GM15510 (cell line): ENCODE results near the gene SYNJ2.

Experiments
- POLR2A ChIP-seq: IDR thresholded peaks from 3 replicates; pipeline ENCODE4 v1.6.1; 2011; ENCODE audit warnings: borderline replicate concordance; ENCODE audit not compliant: insufficient read length; ENCODE audit errors: extremely low read depth

SYNJ2 gene

GRCh38 chr6:157981395-157982101 lies at the start of gene SYNJ2:
Gene SYNJ2, plus strand, starts transcription at chr6:157981863. Its CDS starts 99 bp downstream, at chr6:157981962.
- peak; percentile 44 for TF ChIP-seq POLR2A

- no peak for TF ChIP-seq POLR2A
These were observed 45.9 kb upstream of the SYNJ2 start for GRCh38 chr6:157935786-157936185.

- TF ChIP-seq POLR2A: no peak
These were observed 44.3 kb upstream of the SYNJ2 start for GRCh38 chr6:157937318-157937717.

GRCh38 chr6:157937916-157938315 lies 43.7 kb upstream of the SYNJ2 start:
- TF ChIP-seq POLR2A: no peak

GRCh38 chr6:157941101-157941863 lies 40.4 kb upstream of the SYNJ2 start:
- TF ChIP-seq POLR2A: no peak

- no peak for TF ChIP-seq POLR2A
These were observed 39.3 kb upstream of the SYNJ2 start for GRCh38 chr6:157942351-157942750.

GRCh38 chr6:157943249-157943963 lies 38.3 kb upstream of the SYNJ2 start:
- TF ChIP-seq POLR2A: no peak

GRCh38 chr6:157943964-157944283 lies 37.7 kb upstream of the SYNJ2 start:
- no peak for TF ChIP-seq POLR2A

GRCh38 chr6:157944983-157945931 lies 36.4 kb upstream of the SYNJ2 start:
- TF ChIP-seq POLR2A: no peak

- no peak for TF ChIP-seq POLR2A
These were observed 35.5 kb upstream of the SYNJ2 start for GRCh38 chr6:157946053-157946617.

- no peak for TF ChIP-seq POLR2A
These were observed 34.7 kb upstream of the SYNJ2 start for GRCh38 chr6:157946865-157947532.

GRCh38 chr6:157951828-157952227 lies 29.8 kb upstream of the SYNJ2 start:
- no peak for TF ChIP-seq POLR2A

- no peak for TF ChIP-seq POLR2A
These were observed 28.8 kb upstream of the SYNJ2 start for GRCh38 chr6:157952861-157953351.
